ENCODE data around the gene FLT3. TPM values are rescaled to one million over a fixed set of nuclear protein-coding genes. Genes with fewer than 3 reads are reported as not detected.
"Not testable (repeated sequence)": the region's sequence is repeated elsewhere in the genome, so short reads cannot be mapped to it uniquely, and the experiment has no call there.

FLT3 gene
- total and polyA plus RNA-seq, 2 experiments from 2014 or later: 0.10 to 0.29 TPM

- peak overlapping the region; percentile 58 for H3K4me3 ChIP-seq
- H3K9me2 ChIP-seq (replicated peaks; ENCODE audit: insufficient read depth): no peaks in the 10 kb centered on the region
- TF ChIP-seq CTCF (IDR thresholded peaks at IDR 0.05; ENCODE audit: poor library complexity) (no peak), EZH2phosphoT487 (IDR thresholded peaks at IDR 0.05; ENCODE audit: low read depth, severe bottlenecking, unreplicated experiment) (no peak)
- no peak overlapping the region for H2AFZ ChIP-seq
- peaks cover 6% of the 10 kb centered on the region for H4K20me1 ChIP-seq (ENCODE audit: insufficient read depth, poor library complexity, severe bottlenecking)
- no peaks in the 10 kb centered on the region for H3K36me3 ChIP-seq (replicated peaks; ENCODE audit: insufficient read depth, low read depth)
- DNase-seq (ENCODE audit: low spot score): no peak
- peak overlapping the region; percentile 92 for H3K4me2 ChIP-seq
- H3K27me3 ChIP-seq: peaks cover 76% of the 10 kb centered on the region
- H3K27ac ChIP-seq: peak overlapping the region; percentile 98
- peaks cover 42% of the 10 kb centered on the region for H3K4me1 ChIP-seq (ENCODE audit: insufficient read depth)
- H3K9me3 ChIP-seq (ENCODE audit: low read depth): no peaks in the 10 kb centered on the region
- WGBS (ENCODE audit: low lambda C conversion rate, missing lambda C conversion rate): 44% methylated on average over 7 of the region's 7 CpGs
- peaks cover 61% of the 10 kb centered on the region for H3K79me2 ChIP-seq
Measured at GRCh38 chr13:27965343-27965739, 135.0 kb downstream of the FLT3 start.

GRCh38 chr13:27964741-27965323 lies 135.5 kb downstream of the FLT3 start:
- Histone ChIP-seq H3K36me3 (replicated peaks; ENCODE audit: insufficient read depth, low read depth) (no peaks in the 10 kb centered on the region), H3K27ac (peak overlapping the region; percentile 98), H3K4me3 (peak overlapping the region; percentile 58), H2AFZ (no peak overlapping the region), H4K20me1 (ENCODE audit: insufficient read depth, poor library complexity, severe bottlenecking) (peaks cover 6% of the 10 kb centered on the region), H3K4me1 (ENCODE audit: insufficient read depth) (peaks cover 44% of the 10 kb centered on the region), H3K9me2 (replicated peaks; ENCODE audit: insufficient read depth) (no peaks in the 10 kb centered on the region), H3K4me2 (peak overlapping the region; percentile 92), H3K9me3 (ENCODE audit: low read depth) (no peaks in the 10 kb centered on the region), H3K27me3 (peaks cover 74% of the 10 kb centered on the region), H3K79me2 (peaks cover 58% of the 10 kb centered on the region)
- no peak for DNase-seq (ENCODE audit: low spot score)
- WGBS (ENCODE audit: low lambda C conversion rate, missing lambda C conversion rate): 42% methylated on average over 15 of the region's 15 CpGs
- TF ChIP-seq CTCF (IDR thresholded peaks at IDR 0.05; ENCODE audit: poor library complexity) (no peak), EZH2 (IDR thresholded peaks at IDR 0.05; ENCODE audit: borderline replicate concordance) (no peak), EZH2phosphoT487 (IDR thresholded peaks at IDR 0.05; ENCODE audit: low read depth, severe bottlenecking, unreplicated experiment) (no peak)

GRCh38 chr13:27964206-27964605 lies 136.2 kb downstream of the FLT3 start:
- not testable (repeated sequence) for H3K9me2 ChIP-seq (replicated peaks; ENCODE audit: insufficient read depth); H3K9me3 ChIP-seq (ENCODE audit: low read depth); H2AFZ ChIP-seq; H3K36me3 ChIP-seq (replicated peaks; ENCODE audit: insufficient read depth, low read depth); DNase-seq (ENCODE audit: low spot score); H4K20me1 ChIP-seq (ENCODE audit: insufficient read depth, poor library complexity, severe bottlenecking); H3K4me3 ChIP-seq
- Histone ChIP-seq H3K79me2 (peaks cover 58% of the 10 kb centered on the region), H3K27me3 (peaks cover 68% of the 10 kb centered on the region), H3K4me2 (peak overlapping the region; percentile 92), H3K4me1 (ENCODE audit: insufficient read depth) (peaks cover 47% of the 10 kb centered on the region), H3K27ac (peak overlapping the region; percentile 98)
- 58% methylated on average over 13 of the region's 13 CpGs for WGBS (ENCODE audit: low lambda C conversion rate, missing lambda C conversion rate)

GRCh38 chr13:27963491-27963890 lies 136.9 kb downstream of the FLT3 start:
- peak overlapping the region; percentile 98 for H3K27ac ChIP-seq
- H3K27me3 ChIP-seq: peaks cover 68% of the 10 kb centered on the region
- H2AFZ ChIP-seq: no peak overlapping the region
- peaks cover 47% of the 10 kb centered on the region for H3K4me1 ChIP-seq (ENCODE audit: insufficient read depth)
- TF ChIP-seq EZH2phosphoT487 (IDR thresholded peaks at IDR 0.05; ENCODE audit: low read depth, severe bottlenecking, unreplicated experiment) (no peak), EZH2 (IDR thresholded peaks at IDR 0.05; ENCODE audit: borderline replicate concordance) (no peak)
- H3K4me3 ChIP-seq: no peak overlapping the region
- peak overlapping the region; percentile 92 for H3K4me2 ChIP-seq
- H3K9me3 ChIP-seq (ENCODE audit: low read depth): no peaks in the 10 kb centered on the region
- WGBS (ENCODE audit: low lambda C conversion rate, missing lambda C conversion rate): 64% methylated on average over 3 of the region's 3 CpGs
- H3K79me2 ChIP-seq: peaks cover 58% of the 10 kb centered on the region
- peak; percentile 8 for DNase-seq (ENCODE audit: low spot score)
- H4K20me1 ChIP-seq (ENCODE audit: insufficient read depth, poor library complexity, severe bottlenecking): peaks cover 6% of the 10 kb centered on the region
- no peaks in the 10 kb centered on the region for H3K36me3 ChIP-seq (replicated peaks; ENCODE audit: insufficient read depth, low read depth)
- H3K9me2 ChIP-seq (replicated peaks; ENCODE audit: insufficient read depth): no peaks in the 10 kb centered on the region

Data from hepatocyte (in vitro differentiated cells).